ENCODE data around the gene ESRRB. TPM values are rescaled to one million over a fixed set of nuclear protein-coding genes. Genes with fewer than 3 reads are reported as not detected.

ESRRB gene
- total RNA-seq, 1 experiment from 2014 or later, result not detected

DNA sequence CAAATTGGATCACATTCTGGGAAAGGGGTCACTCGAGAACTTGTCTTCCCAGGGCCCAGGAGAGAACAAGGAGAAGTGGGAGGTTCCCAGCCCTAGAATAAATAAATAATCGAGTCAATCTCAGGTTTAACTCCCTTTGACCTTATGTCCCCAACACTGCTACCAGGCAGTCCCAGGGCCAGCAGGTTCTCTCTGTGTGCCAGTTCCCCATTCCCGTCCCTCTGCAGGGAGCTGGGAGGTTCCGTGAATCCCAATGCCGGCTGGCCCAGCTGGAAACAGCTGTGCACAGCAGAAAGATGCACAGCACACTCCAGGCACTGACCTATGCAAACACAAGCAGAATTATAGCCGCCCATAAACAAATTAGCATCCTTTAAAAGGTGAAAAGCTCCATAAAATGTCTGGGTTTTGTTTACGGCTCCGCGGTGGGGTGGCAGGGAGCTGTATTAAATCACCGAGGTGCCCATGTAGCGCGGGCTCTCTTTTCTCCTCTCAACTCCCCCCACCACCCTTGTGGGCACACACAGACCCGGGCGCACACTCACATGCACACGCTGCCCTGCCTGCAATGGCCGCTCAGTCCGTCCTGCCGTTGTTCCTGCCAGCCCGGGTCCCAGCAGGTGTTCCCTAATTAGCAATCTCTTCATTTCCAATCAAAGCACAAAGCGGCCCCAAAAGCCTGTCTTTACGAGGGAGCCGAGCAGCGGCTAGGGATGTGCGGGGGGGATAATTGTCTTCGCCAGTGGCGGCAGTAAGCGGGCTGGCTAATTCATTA, 46.6 kb upstream of the ESRRB start:
- POLR2A ChIA-PET (ENCODE audit: unreplicated experiment), result no interaction called here

DNA sequence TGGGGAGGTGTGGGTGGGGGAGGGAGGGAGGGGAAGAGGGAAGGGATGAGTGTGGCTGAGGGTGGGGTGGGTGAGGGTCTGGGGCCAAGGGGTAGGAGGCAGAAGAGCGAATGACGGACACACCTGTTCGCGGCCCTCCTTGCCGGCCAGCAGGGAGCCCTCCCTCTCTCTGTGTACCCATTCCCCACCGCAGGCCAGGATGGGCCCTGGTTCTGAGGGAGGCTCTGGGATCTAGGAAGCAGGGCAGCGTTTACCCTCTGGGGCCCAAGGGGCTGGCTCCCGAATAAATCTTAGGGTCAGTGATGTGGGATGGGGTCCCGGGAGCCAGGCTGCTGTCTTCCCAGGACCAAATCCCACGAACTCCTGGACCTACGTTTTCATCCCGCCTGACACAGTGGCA, 46.0 kb upstream of the ESRRB start:
- H4K20me1 ChIP-seq (ENCODE audit: insufficient read depth), result no peaks in the 10 kb centered on the region
- no peaks in the 10 kb centered on the region for H3K79me2 ChIP-seq (ENCODE audit: low read depth)
- H2AFZ ChIP-seq, result no peak overlapping the region
- ChIA-PET CTCF (no interaction called here), POLR2A (ENCODE audit: unreplicated experiment) (no interaction called here)
- H3F3A ChIP-seq (ENCODE audit: insufficient read depth, low read depth), result no peaks in the 10 kb centered on the region
- H3K27ac ChIP-seq, result no peak overlapping the region
- BruUV-seq (replicated peaks), result no TSS peak
- no peak overlapping the region for H3K4me2 ChIP-seq
- H3K4me3 ChIP-seq, result no peak overlapping the region
- H3K4me1 ChIP-seq (replicated peaks; ENCODE audit: insufficient read depth), result no peaks in the 10 kb centered on the region
- intact Hi-C loops (cut with micrococcal nuclease; ENCODE audit: unreplicated experiment), result no loop called here
- no peaks in the 10 kb centered on the region for H3K9me2 ChIP-seq (ENCODE audit: insufficient read depth)
- peaks cover 82% of the 10 kb centered on the region for H3K27me3 ChIP-seq (ENCODE audit: insufficient read depth, low read depth)
- TF ChIP-seq EZH2 (IDR thresholded peaks at IDR 0.05; ENCODE audit: low read depth), result no peak
- TF ChIP-seq, protein P1, sequence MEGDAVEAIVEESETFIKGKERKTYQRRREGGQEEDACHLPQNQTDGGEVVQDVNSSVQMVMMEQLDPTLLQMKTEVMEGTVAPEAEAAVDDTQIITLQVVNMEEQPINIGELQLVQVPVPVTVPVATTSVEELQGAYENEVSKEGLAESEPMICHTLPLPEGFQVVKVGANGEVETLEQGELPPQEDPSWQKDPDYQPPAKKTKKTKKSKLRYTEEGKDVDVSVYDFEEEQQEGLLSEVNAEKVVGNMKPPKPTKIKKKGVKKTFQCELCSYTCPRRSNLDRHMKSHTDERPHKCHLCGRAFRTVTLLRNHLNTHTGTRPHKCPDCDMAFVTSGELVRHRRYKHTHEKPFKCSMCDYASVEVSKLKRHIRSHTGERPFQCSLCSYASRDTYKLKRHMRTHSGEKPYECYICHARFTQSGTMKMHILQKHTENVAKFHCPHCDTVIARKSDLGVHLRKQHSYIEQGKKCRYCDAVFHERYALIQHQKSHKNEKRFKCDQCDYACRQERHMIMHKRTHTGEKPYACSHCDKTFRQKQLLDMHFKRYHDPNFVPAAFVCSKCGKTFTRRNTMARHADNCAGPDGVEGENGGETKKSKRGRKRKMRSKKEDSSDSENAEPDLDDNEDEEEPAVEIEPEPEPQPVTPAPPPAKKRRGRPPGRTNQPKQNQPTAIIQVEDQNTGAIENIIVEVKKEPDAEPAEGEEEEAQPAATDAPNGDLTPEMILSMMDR (conservative IDR thresholded peaks at IDR 0.05), result no peak
- DNase-seq, result no peak
- no peaks in the 10 kb centered on the region for H3K9me3 ChIP-seq (ENCODE audit: insufficient read depth, low read depth)
- H3K36me3 ChIP-seq (ENCODE audit: low read depth), result no peaks in the 10 kb centered on the region

More for the DNA sequence above, 46.6 kb upstream of the ESRRB start:
- Histone ChIP-seq H3K79me2 (ENCODE audit: low read depth) (no peaks in the 10 kb centered on the region), H3F3A (ENCODE audit: insufficient read depth, low read depth) (no peaks in the 10 kb centered on the region), H3K27me3 (ENCODE audit: insufficient read depth, low read depth) (peaks cover 82% of the 10 kb centered on the region), H3K9me3 (ENCODE audit: insufficient read depth, low read depth) (no peaks in the 10 kb centered on the region), H3K4me1 (replicated peaks; ENCODE audit: insufficient read depth) (no peaks in the 10 kb centered on the region), H3K4me3 (no peak overlapping the region), H3K9me2 (ENCODE audit: insufficient read depth) (no peaks in the 10 kb centered on the region), H3K27ac (no peak overlapping the region), H2AFZ (no peak overlapping the region), H3K36me3 (ENCODE audit: low read depth) (no peaks in the 10 kb centered on the region), H3K4me2 (no peak overlapping the region), H4K20me1 (ENCODE audit: insufficient read depth) (no peaks in the 10 kb centered on the region)
- intact Hi-C loops (cut with micrococcal nuclease; ENCODE audit: unreplicated experiment), result no loop called here
- DNase-seq, result no peak
- TF ChIP-seq, protein P1 (conservative IDR thresholded peaks at IDR 0.05), result no peak
- TF ChIP-seq EZH2 (IDR thresholded peaks at IDR 0.05; ENCODE audit: low read depth), result peak; percentile 75
- BruUV-seq (replicated peaks), result no TSS peak
- CTCF ChIA-PET, result no interaction called here

DNA sequence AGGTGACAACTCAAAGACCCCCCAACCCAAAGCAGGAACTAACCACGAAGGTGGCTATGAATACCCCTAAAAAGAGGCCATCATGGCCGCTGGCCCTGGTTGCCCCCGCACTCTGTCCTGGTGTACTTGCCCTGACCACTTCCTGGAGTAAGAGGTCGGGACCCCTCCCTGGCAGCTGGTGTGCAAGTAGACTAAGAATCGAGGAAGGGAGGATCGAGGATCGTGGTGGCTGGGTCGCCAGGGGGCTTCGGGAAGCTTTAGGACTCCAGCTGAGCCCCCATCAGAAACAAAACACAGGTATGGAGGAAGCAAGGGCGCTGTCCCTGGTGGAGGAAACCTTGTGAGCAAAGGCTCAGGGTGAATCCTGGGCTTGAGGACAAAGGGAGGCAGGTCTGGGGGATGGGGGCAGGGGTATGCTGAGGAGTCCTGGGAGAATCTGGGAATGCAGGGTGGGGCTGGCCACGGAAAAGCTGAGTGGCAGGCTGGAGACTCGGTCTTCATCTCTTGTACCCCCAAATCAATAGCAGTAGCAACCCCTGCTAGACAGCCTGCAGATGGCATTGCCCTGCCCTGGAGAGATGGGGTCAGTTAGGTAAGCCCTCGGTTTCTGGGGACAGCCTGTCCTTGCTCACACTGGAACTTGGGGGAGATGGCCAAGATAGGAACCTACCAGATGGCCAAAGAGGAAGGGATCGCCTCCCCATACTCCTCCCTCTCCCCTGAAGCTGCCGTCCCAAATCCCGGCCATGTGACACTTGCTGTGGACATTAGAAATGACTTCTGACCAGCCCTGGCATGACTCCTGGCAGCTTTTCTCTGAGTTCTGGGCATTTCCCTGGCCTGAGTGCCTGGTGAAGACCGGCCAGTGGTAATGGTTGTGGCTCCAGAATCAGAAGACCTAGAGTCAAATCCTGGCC, 45.3 kb upstream of the ESRRB start:
- intact Hi-C loops (cut with micrococcal nuclease; ENCODE audit: unreplicated experiment), result no loop called here
- H4K20me1 ChIP-seq (ENCODE audit: insufficient read depth), result no peaks in the 10 kb centered on the region
- POLR2A ChIA-PET (ENCODE audit: unreplicated experiment), result no interaction called here
- no peaks in the 10 kb centered on the region for H3F3A ChIP-seq (ENCODE audit: insufficient read depth, low read depth)
- H3K4me3 ChIP-seq, result no peak overlapping the region
- H3K9me3 ChIP-seq (ENCODE audit: insufficient read depth, low read depth), result no peaks in the 10 kb centered on the region
- no peak for DNase-seq
- peaks cover 82% of the 10 kb centered on the region for H3K27me3 ChIP-seq (ENCODE audit: insufficient read depth, low read depth)
- no peaks in the 10 kb centered on the region for H3K79me2 ChIP-seq (ENCODE audit: low read depth)
- H3K9me2 ChIP-seq (ENCODE audit: insufficient read depth), result no peaks in the 10 kb centered on the region
- H2AFZ ChIP-seq, result no peak overlapping the region
- H3K27ac ChIP-seq, result no peak overlapping the region
- no peaks in the 10 kb centered on the region for H3K36me3 ChIP-seq (ENCODE audit: low read depth)
- no peaks in the 10 kb centered on the region for H3K4me1 ChIP-seq (replicated peaks; ENCODE audit: insufficient read depth)
- BruUV-seq (replicated peaks), result no TSS peak
- H3K4me2 ChIP-seq, result no peak overlapping the region
- CTCF ChIA-PET, result no interaction called here
- TF ChIP-seq EZH2 (IDR thresholded peaks at IDR 0.05; ENCODE audit: low read depth), result no peak
- TF ChIP-seq, protein P1 (conservative IDR thresholded peaks at IDR 0.05), result no peak
